Esophagus muscularis mucosa (tissue), 4 donors: ENCODE results near the gene FEZF1.

Source experiments
- EP300 ChIP-seq: sonication (generic); formaldehyde crosslinking; IDR thresholded peaks from one replicate; pipeline ENCODE4 v1.6.1; 2017; ENCODE audit warnings: antibody characterized with exemption
- POLR2A ChIP-seq: fragments of 450-650 bp; IDR thresholded peaks from one replicate; pipeline ENCODE4 v1.6.1; 2017; ENCODE audit warnings: antibody characterized with exemption, moderate library complexity, mild to moderate bottlenecking, low read depth
- TF ChIP-seq, protein P1 (sequence below), 3 experiments: fragments of 200-600 bp in 2 of 3; fragments of 450-650 bp in 1 of 3; sonication (generic) in 2 of 3; IDR thresholded peaks; one replicate each; pipeline ENCODE4 v1.5.1; 2017 to 2019; ENCODE audit warnings: antibody characterized with exemption in 3 of 3, mild to moderate bottlenecking in 2 of 3, moderate library complexity in 1 of 3

DNA sequence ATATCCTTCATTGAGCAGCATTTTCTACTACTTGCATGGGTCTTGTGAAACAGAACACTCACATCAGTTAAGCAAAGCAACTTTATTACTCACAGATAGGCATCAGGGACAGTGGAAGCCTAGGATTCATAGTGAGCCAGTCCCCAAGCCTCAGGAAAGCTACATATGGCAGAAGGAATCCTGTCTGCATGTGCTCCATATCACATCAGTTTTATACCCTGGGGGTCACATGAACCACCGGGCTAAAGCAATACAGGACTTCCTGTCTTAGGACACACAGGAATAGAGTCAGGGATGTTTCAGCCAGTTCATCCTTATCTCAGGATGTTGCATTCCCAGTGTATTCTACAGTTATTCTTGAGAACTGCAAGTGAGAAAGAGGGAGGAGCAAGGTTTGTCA lies 15.1 kb downstream of the FEZF1 start:
- TF ChIP-seq, protein P1, sequence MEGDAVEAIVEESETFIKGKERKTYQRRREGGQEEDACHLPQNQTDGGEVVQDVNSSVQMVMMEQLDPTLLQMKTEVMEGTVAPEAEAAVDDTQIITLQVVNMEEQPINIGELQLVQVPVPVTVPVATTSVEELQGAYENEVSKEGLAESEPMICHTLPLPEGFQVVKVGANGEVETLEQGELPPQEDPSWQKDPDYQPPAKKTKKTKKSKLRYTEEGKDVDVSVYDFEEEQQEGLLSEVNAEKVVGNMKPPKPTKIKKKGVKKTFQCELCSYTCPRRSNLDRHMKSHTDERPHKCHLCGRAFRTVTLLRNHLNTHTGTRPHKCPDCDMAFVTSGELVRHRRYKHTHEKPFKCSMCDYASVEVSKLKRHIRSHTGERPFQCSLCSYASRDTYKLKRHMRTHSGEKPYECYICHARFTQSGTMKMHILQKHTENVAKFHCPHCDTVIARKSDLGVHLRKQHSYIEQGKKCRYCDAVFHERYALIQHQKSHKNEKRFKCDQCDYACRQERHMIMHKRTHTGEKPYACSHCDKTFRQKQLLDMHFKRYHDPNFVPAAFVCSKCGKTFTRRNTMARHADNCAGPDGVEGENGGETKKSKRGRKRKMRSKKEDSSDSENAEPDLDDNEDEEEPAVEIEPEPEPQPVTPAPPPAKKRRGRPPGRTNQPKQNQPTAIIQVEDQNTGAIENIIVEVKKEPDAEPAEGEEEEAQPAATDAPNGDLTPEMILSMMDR (IDR thresholded peaks at IDR 0.05), result no peak
- TF ChIP-seq EP300 (no peak), POLR2A (no peak)
